ENCODE data around the gene CEP57L1.
"Not testable (repeated sequence)": the region's sequence is repeated elsewhere in the genome, so short reads cannot be mapped to it uniquely, and the experiment has no call there.

The CEP57L1 gene

GRCh38 chr6:109105681-109106080 lies 10.4 kb downstream of the CEP57L1 start:
- no peak for DNase-seq (ENCODE audit: low read depth in 2 of 2)

- DNase-seq (ENCODE audit: low read depth in 2 of 2), result not testable (repeated sequence)
Measured at GRCh38 chr6:109109663-109110062, 14.4 kb downstream of the CEP57L1 start.

GRCh38 chr6:109112663-109113062 lies 17.4 kb downstream of the CEP57L1 start:
- not testable (repeated sequence) for DNase-seq (ENCODE audit: low read depth in 2 of 2)

- DNase-seq (ENCODE audit: low read depth in 2 of 2), result no peak
Measured at GRCh38 chr6:109117346-109118035, 22.2 kb downstream of the CEP57L1 start.

- DNase-seq (ENCODE audit: low read depth in 2 of 2), result no peak
Measured at GRCh38 chr6:109118337-109118736, 23.0 kb downstream of the CEP57L1 start.

GRCh38 chr6:109118871-109119354 lies 23.6 kb downstream of the CEP57L1 start:
- no peak for DNase-seq (ENCODE audit: low read depth in 2 of 2)

- no peak for DNase-seq (ENCODE audit: low read depth in 2 of 2)
Measured at GRCh38 chr6:109121411-109121810, 26.1 kb downstream of the CEP57L1 start.

GRCh38 chr6:109124219-109124618 lies 28.9 kb downstream of the CEP57L1 start:
- DNase-seq (ENCODE audit: low read depth in 2 of 2), result no peak

GRCh38 chr6:109125504-109125903 lies 30.2 kb downstream of the CEP57L1 start:
- no peak for DNase-seq (ENCODE audit: low read depth in 2 of 2)

- no peak for DNase-seq (ENCODE audit: low read depth in 2 of 2)
Measured at GRCh38 chr6:109130065-109130464, 34.8 kb downstream of the CEP57L1 start.

- DNase-seq (ENCODE audit: low read depth in 2 of 2), result not testable (repeated sequence)
Measured at GRCh38 chr6:109135600-109135999, 40.3 kb downstream of the CEP57L1 start.

- DNase-seq (ENCODE audit: low read depth in 2 of 2), result not testable (repeated sequence)
Measured at GRCh38 chr6:109136039-109136438, 40.7 kb downstream of the CEP57L1 start.

GRCh38 chr6:109136530-109136929 lies 41.2 kb downstream of the CEP57L1 start:
- DNase-seq (ENCODE audit: low read depth in 2 of 2), result not testable (repeated sequence)

- no peak for DNase-seq (ENCODE audit: low read depth in 2 of 2)
Measured at GRCh38 chr6:109139109-109139508, 43.8 kb downstream of the CEP57L1 start.

- not testable (repeated sequence) for DNase-seq (ENCODE audit: low read depth in 2 of 2)
Measured at GRCh38 chr6:109142067-109142466, 46.8 kb downstream of the CEP57L1 start.

GRCh38 chr6:109143191-109143590 lies 47.9 kb downstream of the CEP57L1 start:
- DNase-seq (ENCODE audit: low read depth in 2 of 2), result no peak

GRCh38 chr6:109148251-109148650 lies 52.9 kb downstream of the CEP57L1 start:
- DNase-seq (ENCODE audit: low read depth in 2 of 2), result not testable (repeated sequence)

GRCh38 chr6:109148716-109149115 lies 53.4 kb downstream of the CEP57L1 start:
- not testable (repeated sequence) for DNase-seq (ENCODE audit: low read depth in 2 of 2)

GRCh38 chr6:109153752-109154151 lies 58.4 kb downstream of the CEP57L1 start:
- DNase-seq (ENCODE audit: low read depth in 2 of 2), result no peak

- no peak for DNase-seq (ENCODE audit: low read depth in 2 of 2)
Measured at GRCh38 chr6:109164331-109164730, 69.0 kb downstream of the CEP57L1 start.

- no peak for DNase-seq (ENCODE audit: low read depth in 2 of 2)
Measured at GRCh38 chr6:109165392-109165974, 70.2 kb downstream of the CEP57L1 start.

GRCh38 chr6:109166673-109167072 lies 71.4 kb downstream of the CEP57L1 start:
- no peak for DNase-seq (ENCODE audit: low read depth in 2 of 2)

GRCh38 chr6:109167562-109167961 lies 72.3 kb downstream of the CEP57L1 start:
- no peak for DNase-seq (ENCODE audit: low read depth in 2 of 2)

Measured in activated CD4-positive, alpha-beta T cell treated with anti-CD3 and anti-CD28 coated beads for 24 hours (primary cell).